Measurements from ENCODE around the gene CRYGB. TPM values are rescaled to one million over a fixed set of nuclear protein-coding genes. Genes with fewer than 3 reads are reported as not detected.

Gene CRYGB
- total and polyA plus RNA-seq, 2 of the 13 experiments (the other 11 are each of a cell fraction or from before 2014, with no cell fraction given), result not detected

DNA sequence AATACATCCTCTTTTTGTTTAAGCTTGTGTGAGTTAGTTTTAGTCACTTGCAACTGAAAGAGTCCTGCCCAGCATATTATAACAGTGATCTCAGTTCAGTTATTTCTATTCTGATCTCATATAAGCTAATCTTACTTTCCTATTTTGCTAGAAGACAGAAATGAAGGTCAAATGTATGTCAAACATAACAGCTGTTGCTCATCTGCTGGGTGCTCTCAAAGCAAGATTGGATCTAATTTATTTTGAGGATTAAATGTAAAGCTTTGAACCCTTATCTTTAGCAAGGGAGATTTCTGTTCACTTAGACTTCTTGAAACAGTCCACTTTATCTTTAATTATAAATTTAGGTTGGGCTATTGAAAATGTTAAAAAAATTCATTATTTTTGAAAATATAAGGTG is 52.8 kb downstream of the CRYGB start:
- Histone ChIP-seq H2AFZ (ENCODE audit: low read length) (no peak overlapping the region), H3K36me3 (replicated peaks in 1 of 2; ENCODE audit: control insufficient read depth in 1 of 2, insufficient read depth in 2 of 2, low read length in 2 of 2) (no peaks in the 10 kb centered on the region), H3K4me2 (ENCODE audit: low read depth, low read length) (no peak overlapping the region), H3K4me3 (replicated peaks in 1 of 3; ENCODE audit: insufficient read depth in 1 of 3, low read depth in 2 of 3, low read length in 3 of 3) (no peak overlapping the region), H3K79me2 (ENCODE audit: insufficient read depth, low read length) (no peaks in the 10 kb centered on the region), H4K20me1 (ENCODE audit: insufficient read depth, low read length) (no peaks in the 10 kb centered on the region), H3K27me3 (ENCODE audit: control insufficient read depth in 1 of 2, insufficient read depth in 2 of 2, low read length in 2 of 2) (peaks cover 3 to 11% of the 10 kb centered on the region in 2 experiments; a peak in 4 of 5 replicates), H3K27ac (ENCODE audit: extremely low read length, insufficient read depth, low read length) (no peak overlapping the region), H3K9me3 (ENCODE audit: low read length) (no peaks in the 10 kb centered on the region), H3K9ac (ENCODE audit: insufficient read depth, low read depth, low read length) (no peak overlapping the region), H3K4me1 (ENCODE audit: insufficient read depth, low read length) (no peaks in the 10 kb centered on the region; the same call in 1 of the 2 replicates)
- BruUV-seq (replicated peaks), result no TSS peak
- FAIRE-seq (no peak), ATAC-seq (no peak), DNase-seq (ENCODE audit: low spot score) (no peak)
- in situ Hi-C loops (cut with HindIII; ENCODE audit: extremely low pct_ligation_motif_present, low pct_unique_long_range_greater_than_20kb) (no loop called here), intact Hi-C loops (cut with micrococcal nuclease; ENCODE audit: unreplicated experiment) (no loop called here)
- CTCF ChIA-PET (ENCODE audit: low intra/inter-chr PET ratio, low total read pairs), result no interaction called here
- POLR2A ChIA-PET, result no interaction called here
- no peak for TF ChIP-seq EHMT2 (IDR thresholded peaks at IDR 0.05; ENCODE audit: borderline replicate concordance, low read depth, low read length)
- TF ChIP-seq, protein P1, sequence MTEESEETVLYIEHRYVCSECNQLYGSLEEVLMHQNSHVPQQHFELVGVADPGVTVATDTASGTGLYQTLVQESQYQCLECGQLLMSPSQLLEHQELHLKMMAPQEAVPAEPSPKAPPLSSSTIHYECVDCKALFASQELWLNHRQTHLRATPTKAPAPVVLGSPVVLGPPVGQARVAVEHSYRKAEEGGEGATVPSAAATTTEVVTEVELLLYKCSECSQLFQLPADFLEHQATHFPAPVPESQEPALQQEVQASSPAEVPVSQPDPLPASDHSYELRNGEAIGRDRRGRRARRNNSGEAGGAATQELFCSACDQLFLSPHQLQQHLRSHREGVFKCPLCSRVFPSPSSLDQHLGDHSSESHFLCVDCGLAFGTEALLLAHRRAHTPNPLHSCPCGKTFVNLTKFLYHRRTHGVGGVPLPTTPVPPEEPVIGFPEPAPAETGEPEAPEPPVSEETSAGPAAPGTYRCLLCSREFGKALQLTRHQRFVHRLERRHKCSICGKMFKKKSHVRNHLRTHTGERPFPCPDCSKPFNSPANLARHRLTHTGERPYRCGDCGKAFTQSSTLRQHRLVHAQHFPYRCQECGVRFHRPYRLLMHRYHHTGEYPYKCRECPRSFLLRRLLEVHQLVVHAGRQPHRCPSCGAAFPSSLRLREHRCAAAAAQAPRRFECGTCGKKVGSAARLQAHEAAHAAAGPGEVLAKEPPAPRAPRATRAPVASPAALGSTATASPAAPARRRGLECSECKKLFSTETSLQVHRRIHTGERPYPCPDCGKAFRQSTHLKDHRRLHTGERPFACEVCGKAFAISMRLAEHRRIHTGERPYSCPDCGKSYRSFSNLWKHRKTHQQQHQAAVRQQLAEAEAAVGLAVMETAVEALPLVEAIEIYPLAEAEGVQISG (CRISPR knock-in tag; IDR thresholded peaks at IDR 0.05), result no peak
- TF ChIP-seq FOXA3 (CRISPR knock-in tag; IDR thresholded peaks at IDR 0.05), result no peak
- no peak for TF ChIP-seq ZNF207 (IDR thresholded peaks at IDR 0.05; ENCODE audit: borderline replicate concordance)
- TF ChIP-seq ZNF101 (CRISPR knock-in tag; IDR thresholded peaks at IDR 0.05; ENCODE audit: borderline replicate concordance, low read depth), result no peak
- no peak for TF ChIP-seq ZNF543 (CRISPR knock-in tag; IDR thresholded peaks at IDR 0.05)

Other genes with a start within 250 kb of the CRYGB start
- 4.5 and 5.3 TPM in 2 replicates for gene PLEKHM3, start 120.6 kb downstream of the CRYGB start, total RNA-seq (2016; rRNA removed; fragmentation: Illumina TruSeq; extraction: Trizol)
- gene PLEKHM3, start 120.6 kb downstream of the CRYGB start, polyA plus RNA-seq (2011; rRNA removed), result 4.7 and 4.8 TPM in 2 replicates
- gene CRYGD, start 21.6 kb downstream of the CRYGB start, total RNA-seq (2016; rRNA removed; fragmentation: Illumina TruSeq; extraction: Trizol), result not detected in 2 replicates
- not detected in 2 replicates for gene CRYGD, start 21.6 kb downstream of the CRYGB start, polyA plus RNA-seq (2011; rRNA removed)
- gene CRYGC, start 16.3 kb downstream of the CRYGB start, total RNA-seq (2016; rRNA removed; fragmentation: Illumina TruSeq; extraction: Trizol), result 0.27 TPM in 1 of 2 replicates, not detected in the other
- gene CRYGC, start 16.3 kb downstream of the CRYGB start, polyA plus RNA-seq (2011; rRNA removed), result 0.20 and 0.21 TPM in 2 replicates
- not detected in 2 replicates for gene CRYGA, start 17.4 kb upstream of the CRYGB start, total RNA-seq (2016; rRNA removed; fragmentation: Illumina TruSeq; extraction: Trizol)
- gene CRYGA, start 17.4 kb upstream of the CRYGB start, polyA plus RNA-seq (2011; rRNA removed), result not detected in 2 replicates
- not detected in 2 replicates for gene C2orf80, start 43.9 kb upstream of the CRYGB start, total RNA-seq (2016; rRNA removed; fragmentation: Illumina TruSeq; extraction: Trizol)
- gene C2orf80, start 43.9 kb upstream of the CRYGB start, polyA plus RNA-seq (2011; rRNA removed), result not detected in 2 replicates
- 1,077 and 1,654 TPM in 2 replicates for gene IDH1, start 108.9 kb upstream of the CRYGB start, total RNA-seq (2016; rRNA removed; fragmentation: Illumina TruSeq; extraction: Trizol)
- 258 and 312 TPM in 2 replicates for gene IDH1, start 108.9 kb upstream of the CRYGB start, polyA plus RNA-seq (2011; rRNA removed)
- 21.7 and 24.4 TPM in 2 replicates for gene PIKFYVE, start 120.1 kb upstream of the CRYGB start, total RNA-seq (2016; rRNA removed; fragmentation: Illumina TruSeq; extraction: Trizol)
- 15.8 and 20.2 TPM in 2 replicates for gene PIKFYVE, start 120.1 kb upstream of the CRYGB start, polyA plus RNA-seq (2011; rRNA removed)

Measured in HepG2 (cell line).